Endothelial cell (in vitro differentiated cells): ENCODE data around the gene ADAMTS2. TPM values are rescaled to one million over a fixed set of nuclear protein-coding genes. Genes with fewer than 3 reads are reported as not detected.

Experiments used
- DNase-seq: peaks from one replicate; pipeline ENCODE4 v3.0.0; 2021; ENCODE audit warnings: low spot score
- H3K27ac Mint-ChIP-seq: one replicate; pipeline ENCODE4 v1.8.0; 2021; ENCODE audit warnings: mixed read lengths, inconsistent platforms; ENCODE audit not compliant: unreplicated experiment
- H3K27me3 Mint-ChIP-seq: one replicate; pipeline ENCODE4 v1.8.0; 2021; ENCODE audit warnings: mild to moderate bottlenecking, moderate library complexity, mixed read lengths, inconsistent platforms; ENCODE audit not compliant: unreplicated experiment
- H3K36me3 Mint-ChIP-seq: one replicate; pipeline ENCODE4 v1.8.0; 2021; ENCODE audit warnings: mild to moderate bottlenecking, low read depth, mixed read lengths, inconsistent platforms; ENCODE audit not compliant: unreplicated experiment
- H3K4me1 Mint-ChIP-seq: one replicate; pipeline ENCODE4 v1.8.0; 2021; ENCODE audit warnings: mild to moderate bottlenecking, mixed read lengths, inconsistent platforms; ENCODE audit not compliant: unreplicated experiment
- H3K4me3 Mint-ChIP-seq: one replicate; pipeline ENCODE4 v1.8.0; 2021; ENCODE audit warnings: mild to moderate bottlenecking, mixed read lengths, inconsistent platforms; ENCODE audit not compliant: unreplicated experiment
- H3K9me3 Mint-ChIP-seq: one replicate; pipeline ENCODE4 v1.8.0; 2021; ENCODE audit warnings: mixed read lengths, inconsistent platforms; ENCODE audit not compliant: unreplicated experiment
- CTCF ChIP-seq: fragments of 200-600 bp; sonication (generic); IDR thresholded peaks from one replicate; pipeline ENCODE4 v1.5.0; 2021; ENCODE audit warnings: antibody characterized with exemption; ENCODE audit not compliant: unreplicated experiment
- total RNA-seq: library from RNA; stranded (reverse); fragmentation: NEBNext Ultra II Directional; extraction: Animal tissue kit (Norgen Biotek cat#: 25700); gene quantifications from one replicate; pipeline ENCODE4 v1.2.1, GENCODE V29; 2021; ENCODE audit not compliant: unreplicated experiment

The ADAMTS2 gene
- total RNA-seq, 1 donor from 2014 or later, result 1.5 TPM

DNA sequence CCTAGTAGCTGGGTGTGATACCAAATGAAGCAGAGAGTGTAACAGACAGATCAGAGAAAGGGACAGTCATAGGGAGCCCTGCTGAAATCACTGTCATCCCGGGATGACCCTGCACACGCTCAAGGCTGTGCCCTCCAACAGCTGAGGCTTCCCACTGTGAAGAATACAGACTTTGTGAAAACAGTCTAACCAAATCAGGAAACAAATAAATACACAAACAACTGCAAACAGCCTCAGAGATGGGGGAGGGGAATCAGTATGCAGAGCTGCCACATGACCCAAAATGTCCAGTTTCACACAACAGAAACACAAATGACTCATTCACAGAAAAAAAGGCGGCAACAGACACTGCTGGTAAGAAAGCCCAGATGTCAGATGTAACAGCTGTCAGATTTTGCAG is 101.9 kb downstream of the ADAMTS2 start:
- Mint-ChIP-seq H3K36me3 (peaks cover 10% of the 10 kb centered on the region), H3K27ac (no peak overlapping the region), H3K4me1 (peaks cover 11% of the 10 kb centered on the region), H3K9me3 (no peaks in the 10 kb centered on the region), H3K4me3 (no peak overlapping the region), H3K27me3 (peaks cover 3% of the 10 kb centered on the region)
- DNase-seq, result no peak
- TF ChIP-seq CTCF, result no peak

- Mint-ChIP-seq H3K27me3 (peaks cover 3% of the 10 kb centered on the region), H3K4me3 (no peak overlapping the region), H3K27ac (no peak overlapping the region), H3K4me1 (peaks cover 11% of the 10 kb centered on the region), H3K9me3 (no peaks in the 10 kb centered on the region), H3K36me3 (peaks cover 10% of the 10 kb centered on the region)
- no peak for TF ChIP-seq CTCF
- no peak for DNase-seq
Measured at GRCh38 chr5:179242676-179243075, 102.6 kb downstream of the ADAMTS2 start.

DNA sequence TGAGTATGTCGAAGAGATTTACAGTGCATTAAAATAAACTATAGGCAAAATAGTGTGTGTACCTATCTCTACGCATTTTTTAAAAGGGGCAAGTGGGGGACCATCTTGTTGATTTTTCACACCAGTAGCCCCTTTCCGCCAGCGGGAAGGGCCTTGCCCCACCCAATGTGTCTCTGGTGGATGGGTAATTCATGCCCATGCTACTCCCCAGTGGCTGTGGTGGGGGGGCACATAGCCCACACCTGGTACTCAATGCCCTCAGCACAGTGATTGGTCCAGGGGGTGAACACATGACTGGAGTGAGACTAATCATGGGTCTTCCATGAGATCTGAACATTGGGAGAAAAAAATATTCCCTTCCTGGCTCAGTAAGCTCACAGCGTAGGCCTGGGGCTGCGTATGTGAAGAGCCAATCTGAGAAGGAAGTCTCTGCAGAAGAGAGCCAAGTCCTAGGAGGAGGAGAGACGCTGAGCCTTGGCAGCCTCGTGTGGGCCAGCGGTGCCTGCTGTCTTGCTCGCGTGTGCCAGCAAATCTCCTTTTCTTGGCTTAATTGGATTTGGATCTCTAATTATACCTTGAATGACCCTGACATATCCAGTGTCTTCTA is 103.4 kb downstream of the ADAMTS2 start:
- peaks cover 11% of the 10 kb centered on the region for H3K4me1 Mint-ChIP-seq
- DNase-seq, result no peak
- H3K27me3 Mint-ChIP-seq, result peaks cover 3% of the 10 kb centered on the region
- no peak overlapping the region for H3K27ac Mint-ChIP-seq
- no peak overlapping the region for H3K4me3 Mint-ChIP-seq
- peaks cover 10% of the 10 kb centered on the region for H3K36me3 Mint-ChIP-seq
- TF ChIP-seq CTCF, result no peak
- no peaks in the 10 kb centered on the region for H3K9me3 Mint-ChIP-seq

GRCh38 chr5:179241175-179241574 is 104.1 kb downstream of the ADAMTS2 start:
- Mint-ChIP-seq H3K4me1 (peaks cover 11% of the 10 kb centered on the region), H3K27me3 (peaks cover 3% of the 10 kb centered on the region), H3K9me3 (no peaks in the 10 kb centered on the region), H3K4me3 (no peak overlapping the region), H3K36me3 (peaks cover 10% of the 10 kb centered on the region), H3K27ac (no peak overlapping the region)
- DNase-seq, result no peak
- TF ChIP-seq CTCF, result no peak

- no peak overlapping the region for H3K27ac Mint-ChIP-seq
- TF ChIP-seq CTCF, result no peak
- peaks cover 10% of the 10 kb centered on the region for H3K36me3 Mint-ChIP-seq
- no peaks in the 10 kb centered on the region for H3K9me3 Mint-ChIP-seq
- H3K27me3 Mint-ChIP-seq, result peaks cover 3% of the 10 kb centered on the region
- H3K4me3 Mint-ChIP-seq, result no peak overlapping the region
- DNase-seq, result no peak
- H3K4me1 Mint-ChIP-seq, result peaks cover 11% of the 10 kb centered on the region
Measured at GRCh38 chr5:179240561-179240960, 104.7 kb downstream of the ADAMTS2 start.
